HEK293 (cell line): ENCODE results near the gene TMEM145.

Experiments
- CTCF ChIA-PET: fragments of 350-600 bp; formaldehyde crosslinking; extraction: SDS; loops from one replicate; lab custom pipeline; 2021; ENCODE audit warnings: antibody characterized with exemption; lab: Yijun Ruan, JAX
- POLR2A ChIA-PET: fragments of 300-600 bp; formaldehyde crosslinking; extraction: SDS; loops from one replicate; lab custom pipeline; 2020; ENCODE audit warnings: antibody characterized with exemption, inconsistent platforms; lab: Yijun Ruan, JAX
- H3K27ac ChIP-seq: fragments of 200-500 bp; sonication (Bioruptor generic); 2 replicates; pipeline ENCODE4 v1.5.1; 2014; ENCODE audit warnings: low read depth, low read length, control low read depth, inconsistent platforms; ENCODE audit errors: extremely low read depth
- H3K36me3 ChIP-seq, 2 experiments: fragments of 200-500 bp in 1 of 2; sonication (Bioruptor generic) in 1 of 2; 1 replicate in 1 of 2; 2 replicates in 1 of 2; pipeline ENCODE4 v1.5.1; 2014 to 2017; ENCODE audit warnings: inconsistent platforms in 2 of 2, low read length in 2 of 2; ENCODE audit not compliant: control insufficient read depth in 2 of 2, insufficient read depth in 1 of 2
- H3K4me1 ChIP-seq: fragments of 200-500 bp; sonication (Bioruptor generic); 2 replicates; pipeline ENCODE4 v1.5.1; 2014; ENCODE audit warnings: mild to moderate bottlenecking, low read length, inconsistent platforms; ENCODE audit not compliant: control insufficient read depth, insufficient read depth
- H3K4me3 ChIP-seq: 2 replicates; pipeline ENCODE4 v1.5.1; 2011; ENCODE audit warnings: low read depth, mild to moderate bottlenecking, control low read depth, low read length, moderate library complexity
- H3K9me3 ChIP-seq: fragments of 200-500 bp; sonication (Bioruptor generic); 2 replicates; pipeline ENCODE4 v1.5.1; 2014; ENCODE audit warnings: low read depth, low read length, inconsistent platforms; ENCODE audit not compliant: control insufficient read depth, insufficient read depth
- AEBP2 ChIP-seq: fragments of 450-650 bp; formaldehyde crosslinking; IDR thresholded peaks from 2 replicates; pipeline ENCODE4 v1.5.1; 2016; ENCODE audit warnings: missing biosample characterization, missing genetic modification characterization, borderline replicate concordance
- GLI4 ChIP-seq: fragments of 450-650 bp; formaldehyde crosslinking; IDR thresholded peaks from 2 replicates; pipeline ENCODE4 v1.5.1; 2016; ENCODE audit warnings: missing biosample characterization, missing genetic modification characterization
- GLIS2 ChIP-seq: fragments of 450-650 bp; formaldehyde crosslinking; IDR thresholded peaks from 2 replicates; pipeline ENCODE4 v1.5.1; 2016; ENCODE audit warnings: missing biosample characterization, missing genetic modification characterization
- SCRT1 ChIP-seq: fragments of 450-650 bp; formaldehyde crosslinking; IDR thresholded peaks from 2 replicates; pipeline ENCODE4 v1.5.1; 2016; ENCODE audit warnings: missing biosample characterization, missing genetic modification characterization, borderline replicate concordance
- ZBTB17 ChIP-seq: fragments of 450-650 bp; formaldehyde crosslinking; IDR thresholded peaks from 2 replicates; pipeline ENCODE4 v1.5.1; 2016; ENCODE audit warnings: missing biosample characterization, missing genetic modification characterization
- ZBTB20 ChIP-seq: fragments of 450-650 bp; formaldehyde crosslinking; IDR thresholded peaks from 2 replicates; pipeline ENCODE4 v1.5.1; 2016; ENCODE audit warnings: missing biosample characterization, missing genetic modification characterization
- ZFHX2 ChIP-seq: fragments of 450-650 bp; formaldehyde crosslinking; conservative IDR thresholded peaks from 2 replicates; pipeline ENCODE4 v1.5.1; 2016; ENCODE audit warnings: missing biosample characterization, missing genetic modification characterization
- ZNF341 ChIP-seq: fragments of 450-650 bp; formaldehyde crosslinking; IDR thresholded peaks from 2 replicates; pipeline ENCODE4; 2016; ENCODE audit warnings: low read depth, missing biosample characterization, missing genetic modification characterization
- ZNF350 ChIP-seq: fragments of 450-650 bp; formaldehyde crosslinking; IDR thresholded peaks from 2 replicates; pipeline ENCODE4 v1.5.0; 2017; ENCODE audit warnings: missing biosample characterization, mild to moderate bottlenecking, missing genetic modification characterization
- ZNF366 ChIP-seq: fragments of 450-650 bp; formaldehyde crosslinking; conservative IDR thresholded peaks from 2 replicates; pipeline ENCODE4 v1.5.1; 2016; ENCODE audit warnings: missing biosample characterization, missing genetic modification characterization
- ZNF514 ChIP-seq: fragments of 450-650 bp; formaldehyde crosslinking; IDR thresholded peaks from 2 replicates; pipeline ENCODE4 v1.5.1; 2016; ENCODE audit warnings: missing biosample characterization, missing genetic modification characterization
- ZNF596 ChIP-seq: fragments of 450-650 bp; IDR thresholded peaks from 2 replicates; pipeline ENCODE4 v1.5.0; 2018; ENCODE audit warnings: missing biosample characterization, mild to moderate bottlenecking, missing genetic modification characterization, moderate library complexity
- ZNF600 ChIP-seq: fragments of 450-650 bp; formaldehyde crosslinking; IDR thresholded peaks from 2 replicates; pipeline ENCODE4 v1.5.1; 2016; ENCODE audit warnings: missing biosample characterization, missing genetic modification characterization
- ZNF791 ChIP-seq: fragments of 450-650 bp; formaldehyde crosslinking; IDR thresholded peaks from 2 replicates; pipeline ENCODE4 v1.5.1; 2016; ENCODE audit warnings: missing biosample characterization, missing genetic modification characterization
- ZSCAN4 ChIP-seq: fragments of 450-650 bp; formaldehyde crosslinking; IDR thresholded peaks from 2 replicates; pipeline ENCODE4 v1.5.1; 2017; ENCODE audit warnings: missing biosample characterization, missing genetic modification characterization
- TF ChIP-seq, protein P1 (sequence below): fragments of 450-650 bp; formaldehyde crosslinking; conservative IDR thresholded peaks from 2 replicates; pipeline ENCODE4 v1.5.1; 2016; ENCODE audit warnings: low read depth, missing biosample characterization, missing genetic modification characterization
- TF ChIP-seq, protein P2 (sequence below): fragments of 450-650 bp; formaldehyde crosslinking; IDR thresholded peaks from 2 replicates; pipeline ENCODE4 v1.5.1; 2016; ENCODE audit warnings: missing biosample characterization, missing genetic modification characterization, borderline replicate concordance

The TMEM145 gene

DNA sequence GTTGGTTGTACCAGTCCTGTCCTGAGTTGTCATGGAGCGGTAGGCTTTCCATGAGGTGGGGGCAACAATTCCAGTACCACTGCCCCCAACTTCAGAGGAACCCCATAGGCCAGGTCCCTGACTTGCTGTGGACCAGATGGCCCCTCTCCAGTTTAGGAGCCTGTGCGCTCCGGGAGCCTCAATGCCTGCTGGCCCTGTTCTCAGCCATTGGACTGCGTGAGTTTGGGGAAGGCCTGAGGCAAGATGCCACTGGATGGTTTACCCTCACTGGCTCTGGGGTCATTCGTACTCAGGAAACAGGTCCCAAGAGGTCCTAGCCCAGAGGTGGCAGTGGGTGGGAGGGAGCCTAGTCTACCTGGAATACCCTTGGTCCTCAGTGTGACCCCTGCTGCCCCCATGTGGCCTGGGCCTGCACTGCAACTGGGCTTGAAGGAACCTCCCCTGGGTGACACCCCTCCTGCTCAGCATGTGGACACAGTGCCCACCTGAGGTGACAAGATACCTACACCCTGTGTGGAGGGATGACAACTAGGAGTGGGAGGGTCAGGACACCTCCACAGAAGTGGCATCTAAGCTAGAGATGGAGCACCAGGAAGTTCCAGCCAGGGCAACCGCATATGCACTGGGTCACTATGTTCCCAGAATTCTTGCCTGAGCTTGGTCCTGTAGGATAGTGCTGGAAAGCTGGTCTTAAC is 17.1 kb upstream of the TMEM145 start (continued):
- TF ChIP-seq ZNF350 (tag by site-specific recombination) = no peak
- no peak for TF ChIP-seq ZNF791
- TF ChIP-seq ZNF341 (tag by site-specific recombination) = peak; percentile 59
- TF ChIP-seq, protein P1, sequence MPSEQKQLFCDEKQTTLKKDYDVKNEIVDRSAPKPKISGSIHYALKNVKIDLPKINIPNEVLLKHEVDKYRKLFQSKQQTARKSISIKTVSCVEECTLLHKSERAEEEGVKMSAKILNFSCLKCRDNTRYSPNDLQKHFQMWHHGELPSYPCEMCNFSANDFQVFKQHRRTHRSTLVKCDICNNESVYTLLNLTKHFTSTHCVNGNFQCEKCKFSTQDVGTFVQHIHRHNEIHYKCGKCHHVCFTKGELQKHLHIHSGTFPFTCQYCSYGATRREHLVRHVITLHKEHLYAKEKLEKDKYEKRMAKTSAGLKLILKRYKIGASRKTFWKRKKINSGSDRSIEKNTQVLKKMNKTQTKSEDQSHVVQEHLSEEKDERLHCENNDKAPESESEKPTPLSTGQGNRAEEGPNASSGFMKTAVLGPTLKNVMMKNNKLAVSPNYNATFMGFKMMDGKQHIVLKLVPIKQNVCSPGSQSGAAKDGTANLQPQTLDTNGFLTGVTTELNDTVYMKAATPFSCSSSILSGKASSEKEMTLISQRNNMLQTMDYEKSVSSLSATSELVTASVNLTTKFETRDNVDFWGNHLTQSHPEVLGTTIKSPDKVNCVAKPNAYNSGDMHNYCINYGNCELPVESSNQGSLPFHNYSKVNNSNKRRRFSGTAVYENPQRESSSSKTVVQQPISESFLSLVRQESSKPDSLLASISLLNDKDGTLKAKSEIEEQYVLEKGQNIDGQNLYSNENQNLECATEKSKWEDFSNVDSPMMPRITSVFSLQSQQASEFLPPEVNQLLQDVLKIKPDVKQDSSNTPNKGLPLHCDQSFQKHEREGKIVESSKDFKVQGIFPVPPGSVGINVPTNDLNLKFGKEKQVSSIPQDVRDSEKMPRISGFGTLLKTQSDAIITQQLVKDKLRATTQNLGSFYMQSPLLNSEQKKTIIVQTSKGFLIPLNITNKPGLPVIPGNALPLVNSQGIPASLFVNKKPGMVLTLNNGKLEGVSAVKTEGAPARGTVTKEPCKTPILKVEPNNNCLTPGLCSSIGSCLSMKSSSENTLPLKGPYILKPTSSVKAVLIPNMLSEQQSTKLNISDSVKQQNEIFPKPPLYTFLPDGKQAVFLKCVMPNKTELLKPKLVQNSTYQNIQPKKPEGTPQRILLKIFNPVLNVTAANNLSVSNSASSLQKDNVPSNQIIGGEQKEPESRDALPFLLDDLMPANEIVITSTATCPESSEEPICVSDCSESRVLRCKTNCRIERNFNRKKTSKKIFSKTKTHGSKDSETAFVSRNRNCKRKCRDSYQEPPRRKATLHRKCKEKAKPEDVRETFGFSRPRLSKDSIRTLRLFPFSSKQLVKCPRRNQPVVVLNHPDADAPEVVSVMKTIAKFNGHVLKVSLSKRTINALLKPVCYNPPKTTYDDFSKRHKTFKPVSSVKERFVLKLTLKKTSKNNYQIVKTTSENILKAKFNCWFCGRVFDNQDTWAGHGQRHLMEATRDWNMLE (tag by site-specific recombination) = no peak
- TF ChIP-seq, protein P2, sequence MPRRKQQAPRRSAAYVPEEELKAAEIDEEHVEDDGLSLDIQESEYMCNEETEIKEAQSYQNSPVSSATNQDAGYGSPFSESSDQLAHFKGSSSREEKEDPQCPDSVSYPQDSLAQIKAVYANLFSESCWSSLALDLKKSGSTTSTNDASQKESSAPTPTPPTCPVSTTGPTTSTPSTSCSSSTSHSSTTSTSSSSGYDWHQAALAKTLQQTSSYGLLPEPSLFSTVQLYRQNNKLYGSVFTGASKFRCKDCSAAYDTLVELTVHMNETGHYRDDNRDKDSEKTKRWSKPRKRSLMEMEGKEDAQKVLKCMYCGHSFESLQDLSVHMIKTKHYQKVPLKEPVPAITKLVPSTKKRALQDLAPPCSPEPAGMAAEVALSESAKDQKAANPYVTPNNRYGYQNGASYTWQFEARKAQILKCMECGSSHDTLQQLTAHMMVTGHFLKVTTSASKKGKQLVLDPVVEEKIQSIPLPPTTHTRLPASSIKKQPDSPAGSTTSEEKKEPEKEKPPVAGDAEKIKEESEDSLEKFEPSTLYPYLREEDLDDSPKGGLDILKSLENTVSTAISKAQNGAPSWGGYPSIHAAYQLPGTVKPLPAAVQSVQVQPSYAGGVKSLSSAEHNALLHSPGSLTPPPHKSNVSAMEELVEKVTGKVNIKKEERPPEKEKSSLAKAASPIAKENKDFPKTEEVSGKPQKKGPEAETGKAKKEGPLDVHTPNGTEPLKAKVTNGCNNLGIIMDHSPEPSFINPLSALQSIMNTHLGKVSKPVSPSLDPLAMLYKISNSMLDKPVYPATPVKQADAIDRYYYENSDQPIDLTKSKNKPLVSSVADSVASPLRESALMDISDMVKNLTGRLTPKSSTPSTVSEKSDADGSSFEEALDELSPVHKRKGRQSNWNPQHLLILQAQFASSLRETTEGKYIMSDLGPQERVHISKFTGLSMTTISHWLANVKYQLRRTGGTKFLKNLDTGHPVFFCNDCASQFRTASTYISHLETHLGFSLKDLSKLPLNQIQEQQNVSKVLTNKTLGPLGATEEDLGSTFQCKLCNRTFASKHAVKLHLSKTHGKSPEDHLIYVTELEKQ (tag by site-specific recombination) = no peak
- no peak for TF ChIP-seq ZNF366
- peak; percentile 62; the same call in 1 of the 2 replicates for TF ChIP-seq GLIS2
- TF ChIP-seq ZSCAN4 (tag by site-specific recombination) = no peak
- peak; percentile 34; the same call in 1 of the 2 replicates for TF ChIP-seq ZBTB17 (tag by site-specific recombination)
- TF ChIP-seq ZNF596 (tag by site-specific recombination) = no peak
- no peak for TF ChIP-seq GLI4 (tag by site-specific recombination)

DNA sequence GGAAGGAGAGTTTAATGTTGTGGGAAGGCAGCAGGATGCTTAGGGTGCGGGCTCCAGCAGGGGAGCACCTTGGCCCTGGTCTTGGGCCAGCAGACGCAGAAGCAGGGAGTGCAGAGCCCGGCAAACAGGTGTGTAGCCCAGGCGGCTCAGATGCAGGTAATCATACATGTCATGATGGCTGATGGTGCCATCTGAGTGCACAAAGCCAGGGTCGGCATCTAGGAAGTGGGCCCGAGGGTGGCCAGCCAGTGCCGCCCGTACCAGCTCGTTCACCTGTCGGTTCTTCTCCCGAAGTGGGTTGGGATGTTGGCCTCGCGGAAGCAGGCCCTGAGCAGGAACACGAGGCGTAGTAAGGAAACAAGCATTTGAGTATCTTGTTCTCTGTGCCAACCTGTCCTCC is 16.1 kb upstream of the TMEM145 start:
- H3K36me3 ChIP-seq = peaks cover 31 to 53% of the 10 kb centered on the region in 2 experiments
- ChIA-PET CTCF (interaction anchor here (0.6 to 4.8 kb wide), 15 partner anchors 12 to 188 kb away, joined by 3 to 55 read pairs (median 5); partner anchors contain the start of gene GSK3A), POLR2A (interaction anchor here (1.3 to 3.4 kb wide), 2 partner anchors 10 to 53 kb away, joined by 4 to 31 read pairs; partner anchors contain the start of gene GSK3A)
- H3K4me3 ChIP-seq = no peak overlapping the region
- peaks cover 5% of the 10 kb centered on the region; the same call in 1 of the 2 replicates for H3K4me1 ChIP-seq
- H3K9me3 ChIP-seq = no peaks in the 10 kb centered on the region
- H3K27ac ChIP-seq = no peak overlapping the region
- TF ChIP-seq AEBP2 (tag by site-specific recombination) (no peak), ZNF514 (tag by site-specific recombination) (no peak), ZNF600 (tag by site-specific recombination) (no peak), ZBTB20 (tag by site-specific recombination) (no peak), ZFHX2 (no peak), SCRT1 (tag by site-specific recombination) (0 out of 2 replicates have a peak, but pooled peaks have one; percentile 34), ZNF366 (no peak)
